K562 (cell line): ENCODE data around the gene PIN1. TPM values are rescaled to one million over a fixed set of nuclear protein-coding genes. Genes with fewer than 3 reads are reported as not detected.
A peak's percentile ranks its signal among the peaks of the same experiment; 100 is the strongest.

ENCODE experiments used
- BACH1 ChIP-seq: fragments of 200-800 bp; sonication (Bioruptor generic); IDR thresholded peaks from 2 replicates; pipeline ENCODE4 v1.6.1; 2016; ENCODE audit warnings: missing genetic modification characterization, missing compliant biosample characterization
- BMI1 ChIP-seq: fragments of 150-350 bp; IDR thresholded peaks from 2 replicates; pipeline ENCODE4 v1.6.1; 2014; ENCODE audit warnings: low read length
- EP300 ChIP-seq: IDR thresholded peaks from 2 replicates; pipeline ENCODE4 v1.6.1; 2012; ENCODE audit warnings: low read length, improper control_type of control experiment
- MEIS2 ChIP-seq: fragments of 450-650 bp; IDR thresholded peaks from 2 replicates; pipeline ENCODE4 v1.6.1; 2014; ENCODE audit warnings: mild to moderate bottlenecking; ENCODE audit not compliant: partially characterized antibody
- MNT ChIP-seq, 2 experiments: fragments of 450-650 bp; conservative IDR thresholded peaks; 2 replicates each; pipeline ENCODE4 v1.6.1; 2017; ENCODE audit warnings: mild to moderate bottlenecking in 2 of 2, moderate library complexity in 2 of 2
- PBX2 ChIP-seq, 2 experiments: IDR thresholded peaks in 1 of 2; conservative IDR thresholded peaks in 1 of 2; 2 replicates each; pipeline ENCODE4 v1.6.1; 2016; ENCODE audit warnings: low read depth in 2 of 2, mild to moderate bottlenecking in 1 of 2, missing compliant biosample characterization in 1 of 2, missing genetic modification characterization in 1 of 2, moderate library complexity in 1 of 2
- RBM25 ChIP-seq: fragments of 200-400 bp; formaldehyde crosslinking; IDR thresholded peaks from 2 replicates; pipeline ENCODE4 v1.6.1; 2018; ENCODE audit warnings: low read length, low read depth, moderate library complexity; ENCODE audit not compliant: severe bottlenecking
- SP1 ChIP-seq: sonication (generic); formaldehyde crosslinking; IDR thresholded peaks from 2 replicates; pipeline ENCODE4 v1.8.1; 2022; ENCODE audit warnings: mild to moderate bottlenecking, missing genetic modification reagents
- ZBTB17 ChIP-seq: fragments of 450-650 bp; formaldehyde crosslinking; IDR thresholded peaks from 2 replicates; pipeline ENCODE4 v1.4.0; 2020; ENCODE audit warnings: mild to moderate bottlenecking
- ZNF263 ChIP-seq: sonication (generic); formaldehyde crosslinking; IDR thresholded peaks from 2 replicates; pipeline ENCODE4 v1.8.0; 2022; ENCODE audit warnings: mild to moderate bottlenecking, missing genetic modification reagents, borderline replicate concordance
- ZNF318 ChIP-seq, 2 experiments: fragments of 450-650 bp; IDR thresholded peaks; 2 replicates each; pipeline ENCODE4 v1.6.1; 2016; ENCODE audit warnings: mild to moderate bottlenecking in 2 of 2, borderline replicate concordance in 1 of 2, low read depth in 1 of 2, moderate library complexity in 1 of 2
- polyA plus RNA-seq, 8 experiments: library from polyadenylated mRNA; depleted of rRNA in 4 of 8; stranded (reverse) in 5 of 8; unstranded in 3 of 8; fragments of >200 nt; fragmentation: Nextera tagmentation in 2 of 8; fragmentation: Illumina TruSeq in 1 of 8; extraction: Ambion mirVana in 2 of 8; extraction: Trizol in 1 of 8; gene quantifications; 2 replicates each; pipeline versions ENCODE4 v1.2.1 to v1.2.3, GENCODE V29; 2011 to 2014; ENCODE audit warnings: inconsistent platforms in 1 of 8, missing spikeins in 1 of 8
- total RNA-seq, 7 experiments: library from RNA; depleted of rRNA in 6 of 7; stranded (reverse); fragments of >200 nt in 6 of 7; fragmentation: Illumina TruSeq in 2 of 7; extraction: Trizol in 2 of 7; gene quantifications; 2 replicates each; pipeline versions ENCODE4 v1.2.1 to v1.2.3, GENCODE V29; 2011 to 2021; ENCODE audit warnings: low replicate concordance in 1 of 7
- TF ChIP-seq, protein P1 (sequence below): sonication (generic); formaldehyde crosslinking; IDR thresholded peaks from 2 replicates; pipeline ENCODE4 v1.8.1; 2023; ENCODE audit warnings: mild to moderate bottlenecking, missing genetic modification reagents, moderate library complexity

The PIN1 gene
- total and polyA plus RNA-seq, 9 of the 15 experiments (the other 6 are each of a cell fraction or from before 2014, with no cell fraction given) = 1.6 to 178 (median 42.5) TPM

- TF ChIP-seq MNT (conservative IDR thresholded peaks at IDR 0.05) = peak in 1 of 2 experiments; percentile 26; a peak in 1 of 4 replicates
- no peak for TF ChIP-seq PBX2 (CRISPR knock-in tag; IDR thresholded peaks at IDR 0.05; ENCODE audit: low read depth)
- TF ChIP-seq PBX2 (tag; conservative IDR thresholded peaks at IDR 0.05; ENCODE audit: low read depth) = 0 out of 2 replicates have a peak, but pooled peaks have one; percentile 16
- TF ChIP-seq SP1 = peak; percentile 50
- no peak for TF ChIP-seq BACH1 (tag)
- TF ChIP-seq MEIS2 = peak; percentile 27
- TF ChIP-seq EP300 = no peak
- peak; percentile 76 for TF ChIP-seq BMI1
- TF ChIP-seq, protein P1, sequence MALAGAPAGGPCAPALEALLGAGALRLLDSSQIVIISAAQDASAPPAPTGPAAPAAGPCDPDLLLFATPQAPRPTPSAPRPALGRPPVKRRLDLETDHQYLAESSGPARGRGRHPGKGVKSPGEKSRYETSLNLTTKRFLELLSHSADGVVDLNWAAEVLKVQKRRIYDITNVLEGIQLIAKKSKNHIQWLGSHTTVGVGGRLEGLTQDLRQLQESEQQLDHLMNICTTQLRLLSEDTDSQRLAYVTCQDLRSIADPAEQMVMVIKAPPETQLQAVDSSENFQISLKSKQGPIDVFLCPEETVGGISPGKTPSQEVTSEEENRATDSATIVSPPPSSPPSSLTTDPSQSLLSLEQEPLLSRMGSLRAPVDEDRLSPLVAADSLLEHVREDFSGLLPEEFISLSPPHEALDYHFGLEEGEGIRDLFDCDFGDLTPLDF (CRISPR knock-in tag) = no peak
- TF ChIP-seq ZNF318 (IDR thresholded peaks at IDR 0.05; ENCODE audit: borderline replicate concordance in 1 of 2, low read depth in 1 of 2) = no peak
- no peak for TF ChIP-seq ZBTB17 (CRISPR knock-in tag)
- TF ChIP-seq ZNF263 (CRISPR knock-in tag) = peak; percentile 44; the same call in 1 of the 2 replicates
- TF ChIP-seq RBM25 = peak; percentile 4
These were observed 38.9 kb upstream of the PIN1 start (continued) for GRCh38 chr19:9796113-9796773.
